Loucy (cell line): ENCODE results near the gene SORCS2.

ENCODE experiments used
- EZH2phosphoT487 ChIP-seq: fragments of 200-600 bp; IDR thresholded peaks from 2 replicates; pipeline ENCODE4 v1.6.1; 2018; ENCODE audit warnings: antibody characterized with exemption, mild to moderate bottlenecking, moderate library complexity, borderline replicate concordance
- TF ChIP-seq, protein P1 (sequence below): fragments of 200-600 bp; sonication (generic); conservative IDR thresholded peaks from 2 replicates; pipeline ENCODE4 v1.5.1; 2014; ENCODE audit warnings: mild to moderate bottlenecking, antibody characterized with exemption, low read length

DNA sequence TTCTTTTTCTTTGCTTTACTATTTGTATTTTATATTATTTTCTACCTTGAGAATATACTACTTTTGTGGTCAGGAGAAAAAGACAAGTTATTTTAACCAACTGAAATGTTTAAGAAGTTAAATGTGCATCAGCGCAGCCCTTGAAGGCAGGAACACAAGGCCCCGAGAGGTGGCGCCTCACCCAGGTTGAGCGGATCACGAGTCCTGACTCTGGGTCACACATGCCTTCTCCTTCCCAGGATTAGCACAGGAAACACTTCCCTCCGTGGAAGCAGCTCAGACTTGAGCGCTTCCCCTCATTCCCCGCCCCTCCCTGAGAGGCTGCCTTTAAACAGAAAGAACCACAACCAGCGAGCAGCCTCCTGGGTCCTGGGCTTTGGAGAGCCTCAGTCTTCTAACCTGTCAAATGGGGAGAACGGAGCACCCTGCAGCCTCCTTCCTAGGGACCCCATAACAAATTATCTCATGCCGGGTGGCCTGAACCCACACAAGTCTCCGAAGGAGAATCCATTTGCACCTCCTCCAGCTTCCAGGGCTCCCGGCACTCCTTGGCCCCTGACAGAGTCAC is 529.7 kb downstream of the SORCS2 start:
- TF ChIP-seq, protein P1, sequence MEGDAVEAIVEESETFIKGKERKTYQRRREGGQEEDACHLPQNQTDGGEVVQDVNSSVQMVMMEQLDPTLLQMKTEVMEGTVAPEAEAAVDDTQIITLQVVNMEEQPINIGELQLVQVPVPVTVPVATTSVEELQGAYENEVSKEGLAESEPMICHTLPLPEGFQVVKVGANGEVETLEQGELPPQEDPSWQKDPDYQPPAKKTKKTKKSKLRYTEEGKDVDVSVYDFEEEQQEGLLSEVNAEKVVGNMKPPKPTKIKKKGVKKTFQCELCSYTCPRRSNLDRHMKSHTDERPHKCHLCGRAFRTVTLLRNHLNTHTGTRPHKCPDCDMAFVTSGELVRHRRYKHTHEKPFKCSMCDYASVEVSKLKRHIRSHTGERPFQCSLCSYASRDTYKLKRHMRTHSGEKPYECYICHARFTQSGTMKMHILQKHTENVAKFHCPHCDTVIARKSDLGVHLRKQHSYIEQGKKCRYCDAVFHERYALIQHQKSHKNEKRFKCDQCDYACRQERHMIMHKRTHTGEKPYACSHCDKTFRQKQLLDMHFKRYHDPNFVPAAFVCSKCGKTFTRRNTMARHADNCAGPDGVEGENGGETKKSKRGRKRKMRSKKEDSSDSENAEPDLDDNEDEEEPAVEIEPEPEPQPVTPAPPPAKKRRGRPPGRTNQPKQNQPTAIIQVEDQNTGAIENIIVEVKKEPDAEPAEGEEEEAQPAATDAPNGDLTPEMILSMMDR = no peak
- TF ChIP-seq EZH2phosphoT487 = no peak
